Measurements from ENCODE around the gene KRTAP5-3. TPM values are rescaled to one million over a fixed set of nuclear protein-coding genes. Genes with fewer than 3 reads are reported as not detected.

The KRTAP5-3 gene
- total and polyA plus RNA-seq, 2 of the 8 experiments (the other 6 are each of a cell fraction or from before 2014, with no cell fraction given) = not detected

Other genes starting within 250 kb of the KRTAP5-3 start
- 26.2 and 27.1 TPM in 2 replicates for gene BRSK2, start 218.5 kb downstream of the KRTAP5-3 start, total RNA-seq (2021; fragmentation: NEBNext Ultra II Directional; extraction: Animal tissue kit (Norgen Biotek cat#: 25700))
- 17.3 and 23.9 TPM in 2 replicates for gene BRSK2, start 218.5 kb downstream of the KRTAP5-3 start, polyA plus RNA-seq (2011; rRNA removed)
- 18.3 and 18.6 TPM in 2 replicates for gene MOB2, start 121.7 kb downstream of the KRTAP5-3 start, total RNA-seq (2021; fragmentation: NEBNext Ultra II Directional; extraction: Animal tissue kit (Norgen Biotek cat#: 25700))
- 28.2 and 28.5 TPM in 2 replicates for gene MOB2, start 121.7 kb downstream of the KRTAP5-3 start, polyA plus RNA-seq (2011; rRNA removed)
- gene DUSP8, start 36.2 kb downstream of the KRTAP5-3 start, total RNA-seq (2021; fragmentation: NEBNext Ultra II Directional; extraction: Animal tissue kit (Norgen Biotek cat#: 25700)) = 2.1 and 2.8 TPM in 2 replicates
- gene DUSP8, start 36.2 kb downstream of the KRTAP5-3 start, polyA plus RNA-seq (2011; rRNA removed) = 3.6 and 4.1 TPM in 2 replicates
- not detected in 2 replicates for gene KRTAP5-1, start 23.2 kb downstream of the KRTAP5-3 start, total RNA-seq (2021; fragmentation: NEBNext Ultra II Directional; extraction: Animal tissue kit (Norgen Biotek cat#: 25700))
- not detected in 2 replicates for gene KRTAP5-1, start 23.2 kb downstream of the KRTAP5-3 start, polyA plus RNA-seq (2011; rRNA removed)
- gene KRTAP5-2, start 10.2 kb downstream of the KRTAP5-3 start, total RNA-seq (2021; fragmentation: NEBNext Ultra II Directional; extraction: Animal tissue kit (Norgen Biotek cat#: 25700)) = not detected in 2 replicates
- gene KRTAP5-2, start 10.2 kb downstream of the KRTAP5-3 start, polyA plus RNA-seq (2011; rRNA removed) = not detected in 2 replicates
- not detected in 2 replicates for gene KRTAP5-4, start 13.7 kb upstream of the KRTAP5-3 start, total RNA-seq (2021; fragmentation: NEBNext Ultra II Directional; extraction: Animal tissue kit (Norgen Biotek cat#: 25700))
- gene KRTAP5-4, start 13.7 kb upstream of the KRTAP5-3 start, polyA plus RNA-seq (2011; rRNA removed) = not detected in 2 replicates
- gene KRTAP5-5, start 21.3 kb upstream of the KRTAP5-3 start, total RNA-seq (2021; fragmentation: NEBNext Ultra II Directional; extraction: Animal tissue kit (Norgen Biotek cat#: 25700)) = not detected in 2 replicates
- gene KRTAP5-5, start 21.3 kb upstream of the KRTAP5-3 start, polyA plus RNA-seq (2011; rRNA removed) = 0.09 TPM in 1 of 2 replicates, not detected in the other
- not detected in 2 replicates for gene KRTAP5-6, start 88.7 kb upstream of the KRTAP5-3 start, total RNA-seq (2021; fragmentation: NEBNext Ultra II Directional; extraction: Animal tissue kit (Norgen Biotek cat#: 25700))
- not detected in 2 replicates for gene KRTAP5-6, start 88.7 kb upstream of the KRTAP5-3 start, polyA plus RNA-seq (2011; rRNA removed)
- 0.22 and 0.23 TPM in 2 replicates for gene IFITM10, start 142.1 kb upstream of the KRTAP5-3 start, total RNA-seq (2021; fragmentation: NEBNext Ultra II Directional; extraction: Animal tissue kit (Norgen Biotek cat#: 25700))
- 0.08 and 0.14 TPM in 2 replicates for gene IFITM10, start 142.1 kb upstream of the KRTAP5-3 start, polyA plus RNA-seq (2011; rRNA removed)
- 169 and 182 TPM in 2 replicates for gene CTSD, start 155.5 kb upstream of the KRTAP5-3 start, total RNA-seq (2021; fragmentation: NEBNext Ultra II Directional; extraction: Animal tissue kit (Norgen Biotek cat#: 25700))
- 173 and 243 TPM in 2 replicates for gene CTSD, start 155.5 kb upstream of the KRTAP5-3 start, polyA plus RNA-seq (2011; rRNA removed)
- gene SYT8, start 226.5 kb upstream of the KRTAP5-3 start, total RNA-seq (2021; fragmentation: NEBNext Ultra II Directional; extraction: Animal tissue kit (Norgen Biotek cat#: 25700)) = not detected in 2 replicates
- gene SYT8, start 226.5 kb upstream of the KRTAP5-3 start, polyA plus RNA-seq (2011; rRNA removed) = not detected in 2 replicates
- not detected in 2 replicates for gene TNNI2, start 230.5 kb upstream of the KRTAP5-3 start, total RNA-seq (2021; fragmentation: NEBNext Ultra II Directional; extraction: Animal tissue kit (Norgen Biotek cat#: 25700))
- 0.39 TPM in 1 of 2 replicates, not detected in the other for gene TNNI2, start 230.5 kb upstream of the KRTAP5-3 start, polyA plus RNA-seq (2011; rRNA removed)
- gene LSP1, start 244.6 kb upstream of the KRTAP5-3 start, total RNA-seq (2021; fragmentation: NEBNext Ultra II Directional; extraction: Animal tissue kit (Norgen Biotek cat#: 25700)) = not detected in 2 replicates
- 0.03 TPM in 1 of 2 replicates, not detected in the other for gene LSP1, start 244.6 kb upstream of the KRTAP5-3 start, polyA plus RNA-seq (2011; rRNA removed)

Data from H1 (cell line).